Natural killer cell treated with Interleukin-12 subunit alpha and Interleukin-12 subunit beta and Interleukin-15 and Interleukin-18, amount 100 ng/mL, for 72 hours (primary cell): ENCODE measurements around the gene FOXRED2. TPM values are rescaled to one million over a fixed set of nuclear protein-coding genes. Genes with fewer than 3 reads are reported as not detected.

ENCODE experiments used
- ATAC-seq, 2 donors: fragments of 150-1000 bp; cut with Tn5 transposase in 1 of 2; sonication (Bioruptor Pico), chemical (Tn5 transposase) in 1 of 2; 2 replicates each; pipeline ENCODE4 v1.10.0; 2021
- DNase-seq: peaks from one replicate; pipeline ENCODE4 v3.0.0; 2022; ENCODE audit warnings: low spot score
- H3K27ac Mint-ChIP-seq, 2 donors: 1 replicate in 1 of 2; 2 replicates in 1 of 2; pipeline ENCODE4 v1.8.0; 2022; ENCODE audit warnings: mixed read lengths in 2 of 2, mild to moderate bottlenecking in 1 of 2, moderate library complexity in 1 of 2
- H3K27me3 Mint-ChIP-seq, 2 donors: 1 replicate in 1 of 2; 2 replicates in 1 of 2; pipeline ENCODE4 v1.8.0; 2022; ENCODE audit warnings: mixed read lengths in 2 of 2
- H3K36me3 Mint-ChIP-seq: one replicate; pipeline ENCODE4 v1.8.0; 2022; ENCODE audit warnings: mixed read lengths
- H3K4me1 Mint-ChIP-seq, 2 donors: 1 replicate in 1 of 2; 2 replicates in 1 of 2; pipeline ENCODE4 v1.8.0; 2022; ENCODE audit warnings: low read depth in 2 of 2, mixed read lengths in 2 of 2, mild to moderate bottlenecking in 1 of 2
- H3K4me3 Mint-ChIP-seq: one replicate; pipeline ENCODE4 v1.8.0; 2022; ENCODE audit warnings: mixed read lengths
- H3K9me3 Mint-ChIP-seq: 2 replicates; pipeline ENCODE4 v1.8.0; 2022; ENCODE audit warnings: mixed read lengths
- total RNA-seq, 2 donors: library from RNA; stranded (reverse); gene quantifications; one replicate each; pipeline ENCODE4 v1.2.3, GENCODE V29; 2022

Gene FOXRED2
- total RNA-seq, 2 donors from 2014 or later, result 6.5 to 25.5 TPM

- DNase-seq (no peak), ATAC-seq (no peak)
- Mint-ChIP-seq H3K27ac (no peak overlapping the region), H3K4me1 (peaks cover 12 to 19% of the 10 kb centered on the region in 2 donors), H3K36me3 (peaks cover 13% of the 10 kb centered on the region), H3K9me3 (no peaks in the 10 kb centered on the region), H3K4me3 (no peak overlapping the region), H3K27me3 (no peaks in the 10 kb centered on the region)
Measured at GRCh38 chr22:36470994-36471331, 35.9 kb downstream of the FOXRED2 start.

DNA sequence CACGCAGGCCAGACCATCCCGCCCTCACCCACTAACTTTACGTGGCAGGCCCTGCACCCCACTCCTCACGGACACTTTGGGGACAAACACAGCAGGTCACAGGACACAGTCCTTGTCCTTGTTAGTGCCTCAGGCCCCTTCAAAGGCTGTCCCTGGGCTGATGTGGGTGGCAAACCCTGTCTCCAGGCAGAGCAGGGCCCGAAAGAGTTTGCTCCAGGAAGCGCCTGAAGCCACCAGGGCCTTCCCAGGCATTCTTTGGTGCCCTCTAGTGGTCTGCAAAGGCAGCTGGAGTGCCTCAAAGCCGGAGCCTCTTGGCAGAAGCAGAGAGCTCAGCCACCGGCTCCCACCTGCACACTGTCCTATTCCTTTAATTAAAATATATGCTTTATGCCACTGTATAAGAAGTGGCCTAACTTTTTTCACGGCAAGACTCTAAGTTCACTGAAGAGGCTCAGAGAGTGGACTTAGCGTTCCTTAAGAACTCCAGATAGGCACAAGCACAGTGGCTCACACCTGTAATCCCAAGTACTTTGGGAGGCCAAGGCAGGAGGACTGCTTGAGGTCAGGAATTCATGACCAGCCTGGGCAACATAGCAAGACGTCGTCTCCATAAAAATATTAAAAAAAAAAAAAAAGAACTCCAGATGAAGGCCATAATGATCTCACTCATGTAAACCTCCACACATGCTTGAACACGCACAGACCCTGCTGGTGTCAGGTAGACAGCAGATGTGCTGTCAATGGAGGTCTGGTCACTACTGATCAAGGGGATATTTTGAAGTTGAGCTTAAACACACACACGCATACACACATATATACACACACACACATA, 36.5 kb downstream of the FOXRED2 start:
- H3K4me1 Mint-ChIP-seq, result peaks cover 12 to 16% of the 10 kb centered on the region in 2 donors
- H3K36me3 Mint-ChIP-seq, result peaks cover 7% of the 10 kb centered on the region
- peak; percentile 81 to 82 for ATAC-seq
- H3K27ac Mint-ChIP-seq, result peak overlapping the region in 1 of 2 donors; percentile 19
- peak; percentile 94 for DNase-seq
- no peak overlapping the region for H3K4me3 Mint-ChIP-seq
- H3K27me3 Mint-ChIP-seq, result no peaks in the 10 kb centered on the region
- no peaks in the 10 kb centered on the region for H3K9me3 Mint-ChIP-seq

GRCh38 chr22:36469094-36469710, 37.6 kb downstream of the FOXRED2 start:
- peaks cover 12 to 16% of the 10 kb centered on the region in 2 donors for H3K4me1 Mint-ChIP-seq
- H3K27me3 Mint-ChIP-seq, result no peaks in the 10 kb centered on the region
- peaks cover 6% of the 10 kb centered on the region for H3K36me3 Mint-ChIP-seq
- H3K27ac Mint-ChIP-seq, result no peak overlapping the region
- no peak overlapping the region for H3K4me3 Mint-ChIP-seq
- ATAC-seq (no peak), DNase-seq (no peak)
- H3K9me3 Mint-ChIP-seq, result no peaks in the 10 kb centered on the region

GRCh38 chr22:36467946-36468345, 38.9 kb downstream of the FOXRED2 start:
- peaks cover 12 to 16% of the 10 kb centered on the region in 2 donors for H3K4me1 Mint-ChIP-seq
- peak overlapping the region in 1 of 2 donors; percentile 64 for H3K27ac Mint-ChIP-seq
- DNase-seq (no peak), ATAC-seq (peak in 1 of 2 donors; percentile 35)
- H3K9me3 Mint-ChIP-seq, result no peaks in the 10 kb centered on the region
- peaks cover 6% of the 10 kb centered on the region for H3K36me3 Mint-ChIP-seq
- no peak overlapping the region for H3K4me3 Mint-ChIP-seq
- no peaks in the 10 kb centered on the region for H3K27me3 Mint-ChIP-seq

GRCh38 chr22:36467042-36467810, 39.6 kb downstream of the FOXRED2 start:
- H3K36me3 Mint-ChIP-seq, result peaks cover 5% of the 10 kb centered on the region
- no peak overlapping the region for H3K4me3 Mint-ChIP-seq
- peak overlapping the region; percentile 35 to 79 for H3K27ac Mint-ChIP-seq
- no peaks in the 10 kb centered on the region for H3K27me3 Mint-ChIP-seq
- no peak for ATAC-seq
- no peak for DNase-seq
- H3K9me3 Mint-ChIP-seq, result no peaks in the 10 kb centered on the region
- peaks cover 12 to 16% of the 10 kb centered on the region in 2 donors for H3K4me1 Mint-ChIP-seq

- H3K4me1 Mint-ChIP-seq, result peaks cover 12 to 16% of the 10 kb centered on the region in 2 donors
- ATAC-seq (no peak), DNase-seq (no peak)
- H3K36me3 Mint-ChIP-seq, result no peaks in the 10 kb centered on the region
- H3K9me3 Mint-ChIP-seq, result no peaks in the 10 kb centered on the region
- H3K27me3 Mint-ChIP-seq, result no peaks in the 10 kb centered on the region
- peak overlapping the region in 1 of 2 donors; percentile 35 for H3K27ac Mint-ChIP-seq
- H3K4me3 Mint-ChIP-seq, result no peak overlapping the region
Measured at GRCh38 chr22:36466258-36466657, 40.6 kb downstream of the FOXRED2 start.

DNA sequence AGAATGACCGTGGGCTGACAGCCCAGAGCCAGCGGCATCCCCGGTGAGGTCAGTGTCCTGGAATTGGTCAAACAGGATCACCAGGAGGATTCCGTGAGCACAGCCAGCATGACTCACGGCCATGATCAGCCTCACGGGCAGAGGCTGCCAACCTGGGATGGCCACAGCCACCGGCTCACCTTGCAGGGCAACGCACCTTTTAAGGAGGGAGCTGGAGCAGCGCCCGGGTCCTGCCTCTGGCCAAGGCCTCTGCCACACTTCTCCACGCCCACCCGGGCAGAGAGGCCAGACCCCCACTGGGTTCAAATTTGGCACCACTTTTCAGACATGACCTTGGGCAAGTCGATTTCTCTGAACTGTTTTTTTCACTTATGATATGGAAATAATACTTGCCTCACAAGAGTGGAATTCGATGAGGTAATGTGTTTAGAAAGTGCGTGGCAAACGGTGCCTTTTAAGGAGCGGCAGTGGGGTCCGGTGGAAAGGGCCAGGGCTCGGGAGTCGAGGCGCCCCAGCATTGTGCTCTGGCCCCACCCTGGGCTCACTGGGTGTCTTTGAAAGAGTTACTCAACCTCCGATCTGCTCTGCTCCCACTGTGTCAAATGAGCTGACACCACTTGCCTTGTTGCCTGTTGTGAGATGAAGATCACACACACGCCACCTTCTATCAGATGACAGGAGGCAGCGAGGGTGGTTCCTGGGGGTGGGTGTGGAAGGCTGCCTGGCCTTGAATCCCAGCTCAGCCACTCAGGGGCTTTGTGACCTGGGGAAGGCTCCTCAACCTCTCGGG, 41.4 kb downstream of the FOXRED2 start:
- Mint-ChIP-seq H3K27me3 (no peaks in the 10 kb centered on the region), H3K4me3 (no peak overlapping the region), H3K36me3 (no peaks in the 10 kb centered on the region), H3K4me1 (peaks cover 10 to 12% of the 10 kb centered on the region in 2 donors), H3K27ac (no peak overlapping the region), H3K9me3 (no peaks in the 10 kb centered on the region)
- no peak for ATAC-seq
- DNase-seq, result no peak

DNA sequence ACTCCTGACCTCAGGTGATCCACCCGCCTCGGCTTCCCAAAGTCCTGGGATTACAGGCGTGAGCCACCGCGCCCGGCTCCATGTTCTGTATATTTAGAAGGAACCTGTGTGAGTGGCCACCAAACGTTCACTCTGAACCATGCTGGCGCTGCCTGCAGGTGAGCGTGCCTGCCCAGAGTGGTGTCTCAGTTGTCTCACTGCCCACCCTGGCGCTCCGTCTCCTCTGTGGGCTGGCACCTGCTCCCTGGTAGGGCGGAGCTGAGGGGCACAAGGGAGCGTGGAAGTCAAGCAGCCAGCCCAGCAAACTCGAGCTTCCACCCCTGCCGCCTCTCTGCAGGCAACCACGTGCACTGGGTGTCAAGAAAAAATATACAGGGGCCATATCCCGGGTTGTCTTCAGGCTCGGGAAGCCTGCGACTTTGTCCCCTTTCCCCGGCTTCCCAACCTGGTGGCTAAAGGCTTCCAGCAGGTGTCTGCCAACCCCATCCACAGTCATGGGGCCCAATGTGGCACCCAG, 42.1 kb downstream of the FOXRED2 start:
- H3K27ac Mint-ChIP-seq, result no peak overlapping the region
- H3K4me1 Mint-ChIP-seq, result peaks cover 5 to 7% of the 10 kb centered on the region in 2 donors
- no peaks in the 10 kb centered on the region for H3K36me3 Mint-ChIP-seq
- H3K27me3 Mint-ChIP-seq, result no peaks in the 10 kb centered on the region
- ATAC-seq (no peak), DNase-seq (no peak)
- H3K4me3 Mint-ChIP-seq, result no peak overlapping the region
- no peaks in the 10 kb centered on the region for H3K9me3 Mint-ChIP-seq

DNA sequence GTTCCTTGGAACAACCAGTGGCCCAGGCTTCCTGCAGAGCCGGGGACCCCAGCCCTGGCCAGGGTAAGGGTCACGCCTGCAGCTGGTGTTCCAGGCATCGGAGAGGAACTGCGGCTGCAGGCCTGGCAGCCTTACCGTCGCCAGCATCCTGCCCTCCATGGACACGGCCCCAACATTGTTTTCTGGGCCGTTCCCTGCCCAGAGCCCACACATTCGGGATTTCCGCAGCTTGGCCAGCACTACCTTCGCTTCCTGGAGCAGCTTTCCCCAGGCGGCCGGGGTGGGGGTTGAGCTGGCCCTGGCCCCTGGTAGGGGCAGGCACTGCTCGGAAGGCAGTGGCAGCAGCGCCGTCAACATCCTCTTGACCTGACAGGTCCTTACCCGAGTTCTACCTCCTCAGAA, 43.1 kb downstream of the FOXRED2 start:
- Mint-ChIP-seq H3K9me3 (no peaks in the 10 kb centered on the region), H3K4me3 (no peak overlapping the region), H3K36me3 (no peaks in the 10 kb centered on the region), H3K27ac (no peak overlapping the region), H3K4me1 (peaks cover 5 to 7% of the 10 kb centered on the region in 2 donors), H3K27me3 (no peaks in the 10 kb centered on the region)
- DNase-seq (no peak), ATAC-seq (no peak)

- Mint-ChIP-seq H3K9me3 (no peaks in the 10 kb centered on the region), H3K4me3 (no peak overlapping the region), H3K27ac (peak overlapping the region in 1 of 2 donors; percentile 74), H3K4me1 (peaks cover 0 to 4% of the 10 kb centered on the region in 2 donors), H3K36me3 (no peaks in the 10 kb centered on the region), H3K27me3 (no peaks in the 10 kb centered on the region)
- no peak for ATAC-seq
- no peak for DNase-seq
Measured at GRCh38 chr22:36461665-36462649, 44.9 kb downstream of the FOXRED2 start.

DNA sequence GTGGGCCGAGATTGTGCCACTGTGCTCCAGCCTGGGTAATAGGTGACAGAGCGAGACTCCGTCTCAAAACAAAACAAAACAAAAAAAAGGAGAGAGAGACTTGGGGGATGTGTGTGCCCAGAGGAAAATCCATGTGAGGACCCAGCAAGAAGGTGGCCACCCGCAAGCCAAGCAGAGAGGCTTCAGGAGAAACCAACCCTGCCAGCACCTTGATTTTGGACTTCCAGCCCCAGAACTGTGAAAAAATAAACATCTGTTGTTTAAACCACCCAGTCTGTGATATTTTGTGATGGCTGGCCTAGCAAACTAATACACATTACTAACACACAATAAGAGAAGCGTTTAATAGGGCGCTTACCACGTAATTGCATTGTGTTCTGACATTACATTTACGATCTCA, 46.6 kb downstream of the FOXRED2 start:
- Mint-ChIP-seq H3K27me3 (no peaks in the 10 kb centered on the region), H3K27ac (no peak overlapping the region), H3K4me3 (no peak overlapping the region), H3K9me3 (no peaks in the 10 kb centered on the region), H3K36me3 (no peaks in the 10 kb centered on the region), H3K4me1 (peaks cover 8 to 10% of the 10 kb centered on the region in 2 donors)
- DNase-seq (no peak), ATAC-seq (no peak)

GRCh38 chr22:36457688-36458450, 49.0 kb downstream of the FOXRED2 start:
- DNase-seq (no peak), ATAC-seq (no peak)
- Mint-ChIP-seq H3K9me3 (no peaks in the 10 kb centered on the region), H3K4me3 (no peak overlapping the region), H3K36me3 (no peaks in the 10 kb centered on the region), H3K27me3 (no peaks in the 10 kb centered on the region), H3K4me1 (peaks cover 12 to 22% of the 10 kb centered on the region in 2 donors), H3K27ac (peak overlapping the region in 1 of 2 donors; percentile 59)
